NCI-H524 (cell line): ENCODE data around the gene ACTG1.

Experiments
- DNase-seq, 2 experiments: peaks; one replicate each; lab custom pipeline; 2025; lab: John Stamatoyannopoulos, UW

ACTG1 gene

DNA sequence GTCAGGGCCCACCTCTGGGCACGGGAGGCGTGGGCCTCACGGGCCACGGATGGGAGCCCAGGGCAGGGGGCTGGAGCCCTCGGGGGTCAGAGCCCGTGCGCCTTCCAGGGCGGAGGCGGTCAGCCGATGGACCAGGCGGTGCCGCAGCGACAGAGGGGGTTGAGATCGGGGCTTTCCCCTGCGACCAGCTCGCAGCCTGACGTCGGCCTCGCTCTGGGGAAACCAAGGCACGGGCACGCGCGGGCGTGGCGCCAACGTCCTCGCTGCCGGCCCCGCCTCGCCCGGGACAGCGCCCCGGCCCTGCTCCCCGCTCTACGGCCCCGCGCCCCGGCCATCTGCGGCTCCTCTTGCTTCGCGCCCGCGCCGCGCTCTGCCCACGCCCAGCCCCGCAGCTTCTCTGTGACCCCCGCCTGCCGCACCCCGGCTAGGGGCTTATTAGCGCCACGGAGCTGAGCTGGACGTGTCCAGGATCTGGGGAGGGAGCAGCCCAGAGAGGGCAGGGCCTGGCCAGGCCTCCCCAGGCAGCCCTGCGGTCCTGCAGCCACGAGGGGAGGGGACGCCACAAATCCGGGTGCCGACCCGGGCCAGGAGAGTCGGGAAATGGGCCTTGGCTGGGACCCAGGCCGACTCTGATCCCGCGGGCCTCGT is 13.5 kb downstream of the ACTG1 start:
- DNase-seq = no peak

DNA sequence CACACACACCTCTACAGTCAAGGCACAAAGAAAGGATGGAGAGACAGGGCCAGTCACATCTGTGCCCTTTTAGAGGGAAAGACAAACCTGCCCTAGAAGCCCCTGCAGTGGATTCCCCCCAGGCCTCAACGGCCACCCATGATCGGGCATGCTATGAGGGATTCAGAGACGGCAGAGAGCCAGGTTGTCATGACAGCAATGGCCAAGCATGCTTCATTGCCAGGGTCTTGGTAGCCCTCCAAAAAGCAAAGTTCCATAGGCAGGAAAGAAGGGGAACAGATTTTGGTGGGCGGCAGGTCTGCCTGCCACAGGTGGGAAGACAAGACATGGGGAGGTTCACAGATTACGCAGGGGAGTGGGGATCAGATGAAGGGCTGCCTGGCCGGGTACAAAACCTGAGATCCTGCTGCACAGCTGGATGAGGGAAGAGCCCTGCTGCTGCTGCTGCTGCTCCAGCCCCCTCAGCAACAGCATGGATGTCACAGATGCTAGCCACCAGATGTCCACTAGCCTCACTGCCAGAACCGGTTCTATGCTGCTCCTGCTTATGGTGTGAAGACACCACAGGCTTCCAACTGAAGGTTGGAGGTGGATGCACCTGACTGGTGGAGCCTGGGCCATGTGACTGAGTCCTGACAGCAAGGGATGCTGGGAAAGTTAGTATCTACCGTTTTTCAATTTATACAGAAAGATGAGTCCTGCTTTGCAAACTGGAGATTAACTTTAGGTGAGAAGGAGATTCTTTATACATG is 17.8 kb downstream of the ACTG1 start:
- peak; percentile 98 to 100 for DNase-seq

DNA sequence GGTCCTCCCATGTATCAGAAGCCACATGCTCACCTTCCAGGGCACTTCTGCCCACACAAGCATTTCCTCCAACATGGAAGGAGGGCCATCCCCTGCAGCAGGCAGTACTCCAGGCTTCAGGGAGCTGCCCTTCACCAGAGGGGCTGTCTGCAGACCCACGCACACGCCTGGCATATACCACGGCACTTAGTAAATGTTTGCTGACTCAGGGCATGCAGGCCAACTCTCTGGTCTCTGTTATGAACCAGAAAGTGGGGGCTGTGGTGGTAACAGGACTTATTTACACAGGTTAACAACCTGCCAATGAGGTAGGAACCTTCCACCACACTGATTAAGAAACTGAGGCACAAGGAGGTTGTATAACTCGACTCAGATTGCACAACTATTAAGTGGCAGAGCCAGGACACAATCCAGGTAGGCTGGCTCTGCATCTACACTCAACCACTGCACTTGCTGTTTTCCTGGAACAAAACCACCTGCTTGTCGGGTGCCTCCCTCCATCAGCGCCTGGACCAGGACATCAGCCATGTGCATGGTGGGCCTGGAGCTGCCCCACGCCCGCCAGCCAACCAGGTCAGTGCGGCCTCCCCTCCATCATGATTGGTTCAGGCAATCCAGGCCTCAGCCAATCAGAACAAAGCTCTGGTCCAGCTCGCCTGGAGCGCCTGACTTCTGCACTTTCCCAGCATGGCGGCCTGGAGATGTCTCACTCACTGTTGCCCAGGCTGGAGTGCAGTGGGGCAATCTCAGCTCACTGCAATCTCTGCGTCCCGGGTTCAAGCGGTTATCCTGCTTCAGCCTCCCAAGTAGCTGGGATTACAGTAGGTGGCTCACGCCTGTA is 19.2 kb downstream of the ACTG1 start:
- no peak for DNase-seq

DNA sequence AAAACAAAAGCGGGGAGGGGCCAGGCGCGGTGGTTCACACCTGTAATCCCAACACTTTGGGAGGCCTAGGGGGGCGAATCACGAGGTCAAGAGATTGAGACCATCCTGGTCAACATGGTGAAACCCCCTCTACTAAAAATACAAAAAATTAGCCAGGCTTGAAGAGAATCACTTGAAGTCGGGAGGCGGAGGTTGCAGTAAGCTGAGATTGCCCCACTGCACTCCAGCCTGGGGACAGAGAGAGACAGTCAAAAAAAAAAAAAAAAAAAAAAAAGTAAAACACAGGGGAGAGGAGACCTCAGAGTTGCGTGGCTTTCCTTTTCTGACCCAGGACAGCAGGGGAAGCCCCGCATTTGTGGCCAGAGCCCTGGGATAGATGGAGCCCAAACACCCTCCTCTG is 19.9 kb downstream of the ACTG1 start:
- no peak for DNase-seq

DNA sequence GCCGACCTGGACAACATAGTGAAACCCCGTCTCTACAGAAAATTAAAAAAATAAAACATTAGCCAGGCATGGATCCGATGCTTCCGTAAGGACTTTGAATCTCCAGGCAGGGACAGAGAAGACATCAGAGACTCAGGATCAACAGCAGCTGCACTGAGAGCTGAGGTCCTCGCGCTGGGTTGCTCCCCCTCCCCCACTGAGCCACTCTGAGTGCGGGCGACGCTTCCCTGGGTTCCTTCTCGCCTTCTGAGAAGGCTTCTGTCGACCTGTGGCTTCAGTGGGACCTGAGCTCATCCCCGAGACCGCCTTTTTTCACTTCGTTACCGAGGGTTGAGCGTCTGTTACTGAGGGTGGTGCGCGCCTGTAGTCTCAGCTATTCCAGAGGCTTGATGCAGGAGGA is 20.4 kb downstream of the ACTG1 start:
- DNase-seq = no peak

DNA sequence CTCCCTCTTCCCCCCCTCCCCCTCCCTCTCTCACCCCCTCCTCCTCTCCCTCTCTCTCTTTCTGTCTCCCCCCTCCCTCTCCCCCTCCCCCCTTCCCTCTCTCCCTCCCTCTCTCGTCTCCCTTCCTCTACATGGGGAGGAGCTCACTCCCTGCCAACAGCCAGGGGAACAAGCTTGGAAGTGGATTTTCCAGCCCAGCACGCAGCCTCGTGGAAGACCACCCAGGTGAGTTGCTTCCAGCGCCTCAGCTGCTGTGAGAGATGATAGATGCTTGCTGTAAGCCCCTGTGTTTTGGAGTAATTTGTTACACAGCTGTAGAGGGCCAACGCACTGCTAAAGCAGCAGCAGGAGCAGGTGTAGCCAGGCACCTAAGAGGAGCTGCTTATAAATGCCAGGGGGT is 20.8 kb downstream of the ACTG1 start:
- no peak for DNase-seq

DNA sequence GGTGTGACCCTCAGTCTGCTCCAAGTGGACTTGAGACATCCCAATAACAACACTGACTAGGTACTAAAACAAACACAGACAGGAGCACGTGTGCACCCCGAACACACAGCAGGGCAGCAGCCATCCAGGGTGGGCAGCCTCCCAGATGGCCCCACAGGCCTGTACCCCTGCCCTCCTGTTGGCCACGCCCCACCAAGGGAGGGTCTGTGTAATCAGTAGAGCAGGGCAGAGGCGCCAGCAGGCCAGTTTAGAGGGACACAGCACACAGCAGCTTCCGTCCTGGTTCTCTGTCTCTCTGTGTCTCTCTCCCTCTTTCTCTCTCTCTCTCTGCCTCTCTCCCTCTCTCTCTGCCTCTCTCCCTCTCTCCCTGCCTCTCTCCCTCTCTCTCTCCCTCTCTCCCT is 21.4 kb downstream of the ACTG1 start:
- DNase-seq = peak in 1 of 2 experiments; percentile 60

DNA sequence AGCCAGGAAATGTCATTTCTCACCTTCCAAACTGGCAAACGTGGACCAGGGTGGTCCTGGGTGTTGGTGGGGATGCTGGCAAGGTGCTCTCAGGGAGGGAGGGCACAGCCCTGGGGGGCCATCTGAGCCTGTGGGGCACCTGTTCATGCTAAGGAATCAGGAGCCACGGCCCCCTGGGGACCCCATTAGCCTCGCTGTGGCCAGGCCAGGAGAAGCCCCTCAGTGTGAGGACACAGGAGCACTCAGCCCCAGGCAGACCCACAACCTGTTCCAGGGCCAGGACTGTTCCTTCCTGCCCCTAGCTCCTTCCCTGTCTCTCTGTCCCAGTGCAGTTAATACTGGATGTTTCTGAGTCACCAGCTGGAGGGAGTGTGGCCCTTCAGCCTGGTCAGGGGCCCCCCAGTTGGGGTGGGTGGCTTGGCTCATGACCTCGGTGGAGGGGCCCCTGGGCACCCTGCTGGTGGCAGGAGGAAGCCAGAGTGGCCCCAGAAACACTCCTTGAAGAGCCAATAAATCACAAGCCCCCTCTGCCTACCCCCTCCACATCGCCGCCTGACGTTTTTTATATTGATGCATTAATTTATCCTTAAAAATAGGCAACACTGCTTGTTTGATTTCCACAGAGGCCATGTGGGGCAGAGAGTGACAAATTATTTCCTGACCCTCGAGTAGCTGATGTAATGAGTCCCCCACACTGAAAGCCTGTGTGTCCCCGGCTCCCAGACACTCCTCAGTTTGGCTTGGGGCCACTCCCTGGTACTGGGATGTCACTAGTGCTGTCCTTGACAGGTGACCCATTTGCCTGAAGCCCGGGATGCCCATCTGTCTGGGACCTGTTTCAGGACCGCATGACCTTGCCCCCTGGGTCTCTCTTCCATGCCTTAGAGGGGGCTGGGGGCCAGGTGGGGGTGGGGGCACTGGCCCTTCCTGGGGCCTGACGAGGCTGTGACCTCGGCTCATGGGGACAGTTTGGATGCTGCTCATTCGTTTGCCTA is 22.3 kb downstream of the ACTG1 start:
- DNase-seq = no peak

DNA sequence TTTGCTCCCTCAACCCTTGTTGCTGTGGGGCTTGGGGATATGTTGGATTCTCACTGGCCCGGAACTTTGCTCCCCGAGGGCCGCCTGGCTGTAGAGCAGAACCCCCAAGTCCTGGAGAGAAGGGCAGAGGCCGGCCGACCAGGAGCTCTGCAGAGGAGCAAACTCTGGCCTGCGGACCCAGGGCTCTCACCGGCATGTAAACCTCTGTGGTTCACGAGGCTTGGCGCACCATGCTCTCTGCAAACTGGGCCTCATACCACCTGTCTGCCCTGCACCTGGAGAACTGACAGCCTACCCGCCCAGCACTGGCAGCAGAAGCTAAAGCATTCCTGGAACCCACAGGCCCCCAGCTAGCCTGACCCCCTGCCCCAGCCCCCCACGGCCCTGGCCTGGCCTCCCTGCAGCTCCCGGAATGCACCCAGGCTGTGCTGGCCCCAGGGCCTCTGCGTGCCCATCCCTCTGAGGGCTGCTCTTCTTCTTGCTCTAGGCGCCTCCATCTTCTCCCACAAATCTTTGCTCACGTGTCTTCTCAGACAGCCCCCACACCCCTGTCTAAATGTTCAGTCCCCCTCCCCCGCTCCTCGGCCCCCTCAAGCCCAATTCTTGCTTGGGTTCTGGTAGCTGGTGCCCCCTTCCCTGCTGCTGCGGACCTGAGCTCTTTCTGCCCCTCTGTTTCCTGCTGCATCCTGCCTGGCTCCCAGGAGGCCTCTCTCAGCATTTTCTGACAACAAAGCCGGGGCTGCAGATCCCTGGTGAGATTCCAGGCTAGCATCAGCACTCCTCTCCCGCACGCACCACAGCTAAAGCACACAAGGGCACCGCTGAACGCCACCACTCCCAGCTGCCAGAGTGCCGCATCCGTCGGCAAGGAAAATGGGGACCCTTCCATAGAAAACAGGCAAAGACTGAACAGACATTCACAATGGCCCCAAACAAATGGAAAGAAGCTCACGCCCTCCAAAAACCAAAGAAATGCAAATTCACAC is 23.3 kb downstream of the ACTG1 start:
- DNase-seq = no peak

DNA sequence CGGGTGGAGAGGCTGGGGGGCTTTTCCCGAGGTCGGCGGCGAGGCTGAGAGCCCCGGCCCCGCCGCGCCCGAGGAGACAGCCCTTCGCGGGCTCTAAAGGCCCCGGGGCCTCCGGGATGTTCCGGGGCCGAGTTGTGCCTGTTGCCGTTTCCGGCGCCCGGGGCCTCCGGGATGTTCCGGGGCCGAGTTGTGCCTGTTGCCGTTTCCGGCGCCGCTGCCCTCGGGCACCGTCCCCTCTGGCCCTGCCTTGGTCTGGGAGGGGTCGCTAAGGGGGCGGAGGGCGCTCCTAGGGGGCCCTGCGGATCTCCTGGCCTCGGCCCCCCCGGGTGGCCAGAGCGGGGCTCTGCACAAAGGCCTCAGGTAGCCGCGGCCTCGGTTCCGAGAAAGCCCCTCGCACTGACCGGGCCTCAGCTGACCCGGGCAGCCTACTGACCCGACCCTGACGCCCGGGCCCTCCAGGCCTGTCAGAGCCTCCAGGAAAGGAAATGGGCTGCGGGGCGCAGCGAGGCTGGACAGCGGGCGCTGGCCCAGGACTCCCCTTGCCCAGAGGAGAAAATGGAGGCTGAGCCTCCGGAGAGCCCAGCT is 24.2 kb downstream of the ACTG1 start:
- no peak for DNase-seq

DNA sequence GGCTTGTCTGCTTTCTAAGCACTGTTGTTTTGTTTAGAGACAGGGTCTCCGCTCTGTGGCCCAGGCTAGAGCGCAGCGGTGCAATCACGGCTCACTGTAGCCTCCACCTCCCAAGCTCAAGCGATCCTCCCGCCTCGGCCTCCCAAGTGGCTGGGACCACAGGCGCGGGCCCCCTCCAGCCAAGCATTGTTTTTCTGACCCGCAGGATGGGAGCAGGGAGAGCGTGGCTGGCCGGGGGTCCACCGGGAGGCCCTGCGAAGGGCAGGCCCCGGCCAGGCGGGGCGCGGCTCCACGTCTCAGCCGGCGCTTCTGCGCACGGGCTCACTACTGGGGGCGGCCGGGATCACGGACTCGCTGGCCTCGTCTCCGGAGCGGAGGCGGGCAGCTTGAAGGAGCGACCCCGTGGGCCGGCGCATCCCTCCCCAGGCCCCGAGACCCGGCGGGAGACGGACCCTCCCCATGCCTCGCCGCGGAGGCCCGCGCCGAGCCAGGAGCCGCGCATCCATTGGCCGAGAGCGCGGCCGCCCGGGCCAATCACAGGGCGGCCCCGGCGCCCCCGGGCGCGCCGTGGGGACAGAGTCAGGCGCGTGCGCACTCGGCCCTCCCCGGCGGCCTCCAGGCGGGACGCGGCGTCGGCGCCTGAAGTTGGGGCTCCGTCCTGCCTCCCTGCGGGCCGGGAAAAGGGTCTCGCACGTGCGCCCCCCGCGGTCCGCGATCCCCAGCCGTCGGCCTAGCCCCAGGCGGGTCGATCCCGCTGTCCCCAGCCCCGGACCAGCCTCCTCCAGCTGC is 24.9 kb downstream of the ACTG1 start:
- DNase-seq = peak; percentile 86 to 94

DNA sequence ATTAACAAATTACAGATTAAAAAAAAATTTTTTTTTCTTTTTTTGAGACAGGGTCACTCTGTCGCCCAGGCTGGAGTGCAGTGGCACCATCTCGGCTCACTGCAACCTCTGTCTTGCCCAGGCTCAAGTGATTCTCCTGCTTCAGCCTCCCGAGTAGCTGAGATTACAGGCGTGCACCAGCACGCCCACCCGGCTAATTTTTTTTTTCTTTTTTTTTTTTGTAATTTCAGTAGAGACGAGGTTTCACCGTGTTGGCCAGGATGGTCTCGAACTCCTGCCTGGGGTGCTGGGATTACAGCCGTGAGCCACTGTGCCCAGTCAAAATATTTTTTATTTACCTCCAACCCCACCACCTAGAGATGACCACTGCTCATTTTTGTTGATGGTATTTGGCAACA is 25.5 kb downstream of the ACTG1 start:
- no peak for DNase-seq

DNA sequence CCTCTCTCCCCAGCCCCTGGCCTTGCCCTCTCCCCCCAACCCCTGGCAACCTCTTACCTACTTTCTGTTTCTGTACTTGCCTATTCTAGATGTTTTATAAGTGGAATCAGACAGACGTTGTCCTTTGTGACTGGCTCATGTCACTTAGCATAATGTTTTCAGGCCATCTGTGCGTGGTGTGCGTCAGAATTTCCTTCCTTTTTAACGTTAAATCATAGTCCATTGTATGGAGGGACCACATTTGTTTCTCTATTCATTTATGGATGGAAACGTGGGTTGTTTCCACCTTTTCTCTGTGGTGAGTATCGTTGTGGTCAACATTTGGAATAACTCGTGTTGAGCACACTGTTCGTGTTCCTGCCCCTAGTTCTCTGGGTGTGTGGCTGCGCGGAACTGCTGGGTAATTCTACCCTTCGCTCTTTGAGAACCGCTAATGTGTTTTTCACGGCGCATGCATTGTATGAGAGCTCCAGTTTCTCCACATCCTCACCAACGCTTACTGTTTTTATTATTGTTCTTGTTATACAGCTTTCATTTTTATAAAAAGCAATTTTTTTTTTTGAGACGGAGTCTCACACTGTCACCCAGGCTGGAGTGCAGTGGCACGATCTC is 26.3 kb downstream of the ACTG1 start:
- DNase-seq = peak in 1 of 2 experiments; percentile 57

DNA sequence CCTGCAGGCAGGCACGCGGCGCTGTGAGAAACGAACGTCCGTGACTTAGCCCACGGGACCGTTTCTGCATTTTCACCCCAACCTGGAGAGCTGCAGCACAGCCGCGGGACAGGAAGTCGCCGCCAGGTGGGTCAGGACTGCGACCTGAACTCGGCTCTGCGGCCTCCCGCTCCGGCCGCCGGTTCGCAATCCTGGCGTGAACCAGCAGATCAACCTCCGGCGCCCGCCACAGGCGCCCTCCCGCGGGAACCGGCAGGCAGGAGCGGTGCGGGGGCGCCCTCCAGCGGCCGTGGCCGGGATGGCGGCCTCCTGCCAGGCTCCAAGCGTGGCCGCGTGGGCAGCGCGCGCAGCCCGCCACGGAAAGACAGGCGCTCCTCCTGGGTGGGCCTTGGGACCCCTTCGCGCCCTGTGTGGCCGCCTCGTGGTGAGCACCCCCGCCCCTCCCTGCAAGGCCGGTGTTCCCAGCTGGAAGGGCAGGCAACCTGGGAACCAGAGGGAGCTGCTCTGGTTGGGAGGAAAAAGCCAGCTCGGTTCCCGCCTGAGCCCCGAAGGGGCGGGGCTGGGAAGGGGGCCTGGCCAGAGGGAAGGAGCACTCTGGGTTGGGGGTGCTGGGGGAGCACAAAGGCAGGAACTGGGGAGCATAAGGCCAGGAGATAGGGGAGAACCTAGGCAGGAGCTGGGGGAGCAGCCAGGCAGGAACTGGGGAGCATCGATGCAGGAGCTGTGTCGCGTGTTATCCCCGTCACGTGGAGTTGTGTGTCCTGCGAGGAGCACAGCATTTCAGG is 28.2 kb downstream of the ACTG1 start:
- peak; percentile 78 to 94 for DNase-seq

DNA sequence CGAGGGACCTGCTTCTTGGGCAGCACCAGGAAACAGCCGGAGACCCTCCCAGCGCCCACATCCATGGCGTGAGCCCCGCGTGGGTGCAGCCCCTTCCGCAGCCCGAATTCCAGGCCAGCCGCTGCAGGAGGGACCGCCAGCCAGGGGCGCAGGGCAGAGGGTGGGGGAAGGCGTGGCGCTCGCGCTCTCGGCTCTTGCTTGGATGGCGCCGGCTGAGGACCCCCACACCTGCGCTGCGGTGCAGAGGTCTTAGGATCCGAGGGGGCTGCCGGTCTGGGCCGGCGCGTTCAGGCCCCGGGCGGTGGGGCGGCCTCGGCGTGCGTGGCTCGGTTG is 28.8 kb downstream of the ACTG1 start:
- no peak for DNase-seq

DNA sequence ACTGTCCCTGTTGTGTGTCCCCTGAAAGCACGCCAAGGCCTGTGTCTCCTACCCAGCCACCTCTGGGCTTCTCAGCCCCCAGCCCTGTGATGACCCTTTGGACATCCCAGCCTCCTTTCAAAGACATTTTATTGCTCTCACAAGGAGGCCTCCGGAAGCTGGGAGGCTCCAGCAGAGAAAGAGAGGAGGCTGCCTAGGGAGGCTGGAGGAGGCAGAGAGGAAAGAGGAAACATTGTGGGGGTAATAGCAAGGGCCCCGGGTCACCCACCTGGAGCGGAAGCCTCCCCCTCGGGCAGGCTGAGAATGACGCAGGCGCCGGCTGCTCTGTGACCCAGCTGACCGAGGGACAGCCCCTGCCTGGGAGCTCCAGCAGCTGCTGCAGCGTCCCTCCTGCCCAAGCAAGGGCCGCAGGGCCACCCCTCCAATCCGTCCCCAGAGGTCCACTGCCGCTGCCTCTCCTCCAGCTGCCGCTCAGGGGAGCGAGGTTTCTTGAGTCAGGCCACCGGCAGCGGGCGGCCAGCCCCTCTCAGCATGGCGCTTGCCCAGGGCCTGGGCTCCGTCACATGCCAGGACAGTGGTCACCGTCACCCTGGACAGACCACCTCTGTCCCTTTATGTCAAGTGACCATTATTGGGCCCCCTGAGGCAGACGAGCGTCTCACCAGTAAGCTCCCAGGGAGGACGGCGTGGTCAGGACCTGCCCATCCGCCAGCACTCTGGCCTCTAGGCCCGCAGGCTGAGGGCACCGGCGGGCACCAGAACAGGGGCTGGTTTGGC is 29.3 kb downstream of the ACTG1 start:
- DNase-seq = no peak

DNA sequence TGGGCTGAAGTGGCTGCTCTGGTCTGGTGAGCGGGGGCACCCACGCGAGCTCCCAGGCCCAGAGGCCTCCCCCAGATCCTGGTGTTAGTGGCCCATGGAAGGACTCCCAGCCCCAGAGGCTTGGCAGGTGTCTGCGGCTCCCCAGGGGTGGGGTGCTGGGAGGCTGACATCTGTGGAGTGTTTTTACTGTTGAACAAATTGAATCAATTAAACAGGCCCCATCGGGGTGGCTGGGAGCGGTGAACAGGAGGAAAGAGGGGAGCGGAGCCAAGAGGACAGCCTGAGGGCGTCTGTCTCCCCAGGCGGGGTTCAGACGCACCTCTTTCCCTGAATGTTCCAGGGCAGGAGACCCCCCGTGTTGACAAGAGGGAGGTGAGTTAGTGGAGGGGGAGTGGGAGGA is 29.9 kb downstream of the ACTG1 start:
- DNase-seq = peak in 1 of 2 experiments; percentile 69
